ENCODE measurements around the gene CMTM2. TPM values are rescaled to one million over a fixed set of nuclear protein-coding genes. Genes with fewer than 3 reads are reported as not detected.
A peak's percentile ranks its signal among the peaks of the same experiment; 100 is the strongest.
"Not testable (repeated sequence)": the region's sequence is repeated elsewhere in the genome, so short reads cannot be mapped to it uniquely, and the experiment has no call there.

The CMTM2 gene
- total and polyA plus RNA-seq, 4 experiments from 2014 or later: 0.72 to 0.79 TPM; not detected in 2

DNA sequence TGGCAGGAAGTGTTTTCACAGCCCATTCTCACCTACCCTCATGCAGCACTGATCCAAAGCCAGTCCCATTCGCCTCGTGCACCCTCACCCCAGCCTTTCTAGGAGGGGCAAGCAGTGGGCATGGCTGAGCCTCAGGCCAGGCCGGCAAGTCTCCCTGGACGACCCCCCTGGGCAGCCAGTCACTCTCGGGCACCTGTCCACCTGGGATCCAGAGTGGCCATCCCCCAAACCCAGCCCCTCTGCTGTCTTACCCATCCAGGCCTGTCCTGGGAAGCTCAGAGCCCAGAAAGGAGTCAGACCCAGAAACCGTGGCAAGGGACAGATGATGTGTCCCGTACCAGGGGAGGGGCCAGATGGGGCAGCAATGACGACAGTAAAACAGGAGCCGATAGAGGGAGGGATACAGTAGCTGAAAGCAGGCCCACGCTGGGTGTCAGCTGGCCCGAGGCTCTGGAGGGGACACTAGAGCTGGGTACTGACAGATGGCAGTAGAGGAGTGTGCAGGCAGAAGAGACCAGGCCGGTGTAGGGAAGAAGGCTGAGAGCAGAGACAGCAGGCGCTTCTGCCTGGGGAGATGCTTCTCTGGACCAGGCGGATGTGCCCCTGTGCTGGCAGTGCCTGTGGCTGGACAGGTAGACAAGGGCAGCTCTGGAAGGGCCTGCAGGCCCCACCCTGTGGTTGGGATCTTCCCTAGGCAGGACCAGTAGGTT, 31.0 kb downstream of the CMTM2 start:
- H3K27ac Mint-ChIP-seq: peak overlapping the region in 1 of 7 donors; percentile 59
- H3K4me3 Mint-ChIP-seq: no peak overlapping the region
- intact Hi-C loops (cut with micrococcal nuclease): no loop called here
- CTCF ChIA-PET (ENCODE audit: partially characterized antibody): interaction anchor here (0.8 to 4.1 kb wide), 9 partner anchors 36 to 220 kb away, joined by 3 to 51 read pairs (median 7); partner anchors contain the start of gene CKLF
- no peaks in the 10 kb centered on the region for H3K9me3 ChIP-seq (ENCODE audit: control insufficient read depth in 1 of 2, low read length in 2 of 2)
- H3K27ac ChIP-seq (ENCODE audit: low read depth, low read length): no peak overlapping the region
- peaks cover 37% of the 10 kb centered on the region for H3K4me1 ChIP-seq (ENCODE audit: insufficient read depth, low read length)
- DNase-seq: no peak
- peaks cover 13 to 33% of the 10 kb centered on the region in 2 donors for H3K36me3 Mint-ChIP-seq
- H3K27me3 Mint-ChIP-seq: no peaks in the 10 kb centered on the region
- no peaks in the 10 kb centered on the region for H3K27me3 ChIP-seq (ENCODE audit: insufficient read depth, low read length)
- POLR2A ChIA-PET (ENCODE audit: partially characterized antibody): no interaction called here
- peaks cover 48% of the 10 kb centered on the region for H3K36me3 ChIP-seq (ENCODE audit: insufficient read depth, low read length)
- H3K9me3 Mint-ChIP-seq: no peaks in the 10 kb centered on the region
- H3K4me1 Mint-ChIP-seq: peaks cover 9 to 34% (median 22%) of the 10 kb centered on the region in 4 donors
- no peak overlapping the region for H3K4me3 ChIP-seq (ENCODE audit: low read length in 2 of 2)

DNA sequence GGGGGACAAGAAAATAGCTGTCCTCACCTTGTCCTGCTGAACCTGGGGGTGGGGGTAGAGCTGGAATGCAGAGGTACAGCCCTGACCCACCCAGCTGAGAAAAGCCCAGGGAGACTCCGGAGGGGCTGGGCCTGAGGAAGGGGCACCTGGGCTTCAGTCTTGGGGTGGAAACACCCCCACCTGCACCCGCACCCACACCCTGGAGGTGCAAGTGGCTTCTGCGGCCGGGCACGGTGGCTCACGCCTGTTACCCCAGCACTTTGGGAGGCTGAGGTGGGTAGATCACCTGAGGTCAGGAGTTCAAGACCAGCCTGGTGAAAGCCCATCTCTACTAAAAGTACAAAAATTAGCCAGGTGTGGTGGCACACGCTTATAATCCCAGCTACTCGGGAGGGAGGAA, 32.6 kb downstream of the CMTM2 start:
- Mint-ChIP-seq H3K36me3 (peaks cover 13 to 34% of the 10 kb centered on the region in 2 donors), H3K4me1 (peaks cover 3 to 21% (median 12%) of the 10 kb centered on the region in 4 donors)
- H3K9me3 Mint-ChIP-seq; H3K27me3 ChIP-seq (ENCODE audit: insufficient read depth, low read length); DNase-seq; H3K4me3 ChIP-seq (ENCODE audit: low read length in 2 of 2); CTCF ChIA-PET (ENCODE audit: partially characterized antibody); H3K27me3 Mint-ChIP-seq; H3K27ac Mint-ChIP-seq; H3K4me3 Mint-ChIP-seq; H3K27ac ChIP-seq (ENCODE audit: low read depth, low read length); intact Hi-C loops (cut with micrococcal nuclease); POLR2A ChIA-PET (ENCODE audit: partially characterized antibody); H3K9me3 ChIP-seq (ENCODE audit: control insufficient read depth in 1 of 2, low read length in 2 of 2): not testable (repeated sequence)
- Histone ChIP-seq H3K4me1 (ENCODE audit: insufficient read depth, low read length) (peaks cover 24% of the 10 kb centered on the region), H3K36me3 (ENCODE audit: insufficient read depth, low read length) (peaks cover 48% of the 10 kb centered on the region)

DNA sequence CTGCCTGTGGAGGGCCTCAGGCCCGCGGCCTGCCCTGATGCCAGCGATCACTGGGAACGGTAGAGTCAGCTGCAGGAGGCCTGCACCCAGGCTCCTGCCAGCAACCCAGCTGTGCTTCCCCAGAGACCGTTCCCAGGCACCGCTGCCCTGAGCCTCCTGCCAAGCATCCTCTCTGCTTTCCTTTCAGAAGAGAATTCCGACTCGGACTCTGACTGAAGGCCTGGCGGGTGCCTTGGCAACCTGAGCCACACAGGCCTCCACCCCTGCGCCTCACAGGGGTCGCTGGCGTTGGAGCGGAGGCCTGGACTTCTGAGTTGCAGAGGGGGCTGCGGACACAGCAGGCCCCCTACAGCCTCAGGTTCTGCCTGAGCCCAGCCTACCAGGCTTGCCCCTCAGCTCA, 33.2 kb downstream of the CMTM2 start:
- CTCF ChIA-PET (ENCODE audit: partially characterized antibody): interaction anchor here (1.4 kb wide), 1 partner anchor 22 kb away, joined by 3 read pairs; no protein-coding TSS in a partner anchor
- H3K36me3 Mint-ChIP-seq: peaks cover 13 to 34% of the 10 kb centered on the region in 2 donors
- no peak overlapping the region for H3K4me3 ChIP-seq (ENCODE audit: low read length in 2 of 2)
- no peaks in the 10 kb centered on the region for H3K9me3 Mint-ChIP-seq
- H3K27me3 Mint-ChIP-seq: no peaks in the 10 kb centered on the region
- H3K4me1 ChIP-seq (ENCODE audit: insufficient read depth, low read length): peaks cover 18% of the 10 kb centered on the region
- intact Hi-C loops (cut with micrococcal nuclease): no loop called here
- DNase-seq: no peak
- no peak overlapping the region for H3K4me3 Mint-ChIP-seq
- no peaks in the 10 kb centered on the region for H3K9me3 ChIP-seq (ENCODE audit: control insufficient read depth in 1 of 2, low read length in 2 of 2)
- POLR2A ChIA-PET (ENCODE audit: partially characterized antibody): no interaction called here
- H3K4me1 Mint-ChIP-seq: peaks cover 3 to 16% (median 9%) of the 10 kb centered on the region in 4 donors
- H3K36me3 ChIP-seq (ENCODE audit: insufficient read depth, low read length): peaks cover 48% of the 10 kb centered on the region
- H3K27ac ChIP-seq (ENCODE audit: low read depth, low read length): no peak overlapping the region
- H3K27ac Mint-ChIP-seq: peak overlapping the region in 1 of 7 donors; percentile 75
- H3K27me3 ChIP-seq (ENCODE audit: insufficient read depth, low read length): no peaks in the 10 kb centered on the region

DNA sequence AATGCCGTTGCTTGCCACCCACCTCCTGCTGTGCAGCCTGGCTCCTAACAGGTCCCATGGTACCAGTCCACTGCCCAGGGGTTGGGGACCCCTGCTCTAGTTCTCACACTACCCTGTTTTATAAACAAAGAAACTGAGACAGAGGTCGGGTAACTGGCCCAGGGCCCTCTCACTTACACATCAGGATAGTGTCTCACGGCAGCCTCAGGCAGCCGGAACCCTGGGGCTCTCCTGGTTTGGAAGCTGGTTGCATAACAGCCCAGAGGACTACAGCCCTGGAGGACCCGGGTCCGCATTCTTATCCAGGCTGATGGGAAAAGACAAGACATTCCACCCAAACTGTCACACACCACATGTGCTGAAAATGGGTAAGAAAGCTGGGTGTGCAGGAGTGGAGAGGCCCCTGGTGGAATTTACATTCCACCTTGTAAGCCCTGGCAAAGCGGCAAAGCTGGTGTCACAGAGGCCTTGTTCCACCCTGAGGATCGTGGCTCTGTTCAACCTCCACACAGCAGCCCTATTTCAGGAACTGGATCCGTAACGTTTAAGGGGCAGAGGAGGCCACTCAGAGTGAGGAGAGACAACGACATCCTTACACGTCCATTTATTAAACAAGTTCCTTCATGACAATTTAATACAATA, 35.0 kb downstream of the CMTM2 start:
- no peak overlapping the region for H3K27ac Mint-ChIP-seq
- POLR2A ChIA-PET (ENCODE audit: partially characterized antibody): no interaction called here
- DNase-seq: no peak
- Histone ChIP-seq H3K9me3 (ENCODE audit: control insufficient read depth in 1 of 2, low read length in 2 of 2) (no peaks in the 10 kb centered on the region), H3K36me3 (ENCODE audit: insufficient read depth, low read length) (peaks cover 42% of the 10 kb centered on the region), H3K4me1 (ENCODE audit: insufficient read depth, low read length) (no peaks in the 10 kb centered on the region), H3K27me3 (ENCODE audit: insufficient read depth, low read length) (no peaks in the 10 kb centered on the region), H3K4me3 (ENCODE audit: low read length in 2 of 2) (no peak overlapping the region), H3K27ac (ENCODE audit: low read depth, low read length) (no peak overlapping the region)
- H3K4me3 Mint-ChIP-seq: no peak overlapping the region
- H3K27me3 Mint-ChIP-seq: no peaks in the 10 kb centered on the region
- H3K36me3 Mint-ChIP-seq: peaks cover 13 to 29% of the 10 kb centered on the region in 2 donors
- CTCF ChIA-PET (ENCODE audit: partially characterized antibody): interaction anchor here (1.3 kb wide), 1 partner anchor 37 kb away, joined by 4 read pairs; no protein-coding TSS in a partner anchor
- H3K9me3 Mint-ChIP-seq: no peaks in the 10 kb centered on the region
- intact Hi-C loops (cut with micrococcal nuclease): no loop called here
- no peaks in the 10 kb centered on the region for H3K4me1 Mint-ChIP-seq

DNA sequence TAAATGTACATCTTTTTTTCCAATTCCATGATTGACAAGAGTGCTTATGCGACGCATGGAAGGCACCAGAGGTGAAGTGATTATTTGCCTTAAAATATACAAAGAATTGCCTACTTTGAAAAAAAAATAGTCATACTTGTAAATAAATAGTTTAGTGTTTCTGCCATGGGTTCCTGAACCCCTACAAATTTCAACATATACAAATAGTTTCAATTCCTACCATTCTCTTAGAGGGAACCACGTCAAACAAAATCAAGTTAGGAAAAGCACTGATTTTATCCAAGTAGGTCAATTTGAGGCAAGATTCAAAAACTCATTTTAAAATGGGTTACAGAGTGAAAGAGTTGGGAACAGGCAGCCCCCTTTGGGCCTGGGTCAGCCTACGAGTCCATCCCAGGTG, 36.9 kb downstream of the CMTM2 start:
- Histone ChIP-seq H3K27me3 (ENCODE audit: insufficient read depth, low read length) (no peaks in the 10 kb centered on the region), H3K9me3 (ENCODE audit: control insufficient read depth in 1 of 2, low read length in 2 of 2) (no peaks in the 10 kb centered on the region), H3K36me3 (ENCODE audit: insufficient read depth, low read length) (peaks cover 23% of the 10 kb centered on the region), H3K4me1 (ENCODE audit: insufficient read depth, low read length) (no peaks in the 10 kb centered on the region), H3K4me3 (ENCODE audit: low read length in 2 of 2) (no peak overlapping the region), H3K27ac (ENCODE audit: low read depth, low read length) (no peak overlapping the region)
- Mint-ChIP-seq H3K27ac (no peak overlapping the region), H3K9me3 (no peaks in the 10 kb centered on the region), H3K36me3 (peaks cover 5 to 21% of the 10 kb centered on the region in 2 donors), H3K4me3 (no peak overlapping the region), H3K4me1 (no peaks in the 10 kb centered on the region), H3K27me3 (no peaks in the 10 kb centered on the region)
- POLR2A ChIA-PET (ENCODE audit: partially characterized antibody): no interaction called here
- DNase-seq: no peak
- intact Hi-C loops (cut with micrococcal nuclease): no loop called here
- CTCF ChIA-PET (ENCODE audit: partially characterized antibody): no interaction called here

DNA sequence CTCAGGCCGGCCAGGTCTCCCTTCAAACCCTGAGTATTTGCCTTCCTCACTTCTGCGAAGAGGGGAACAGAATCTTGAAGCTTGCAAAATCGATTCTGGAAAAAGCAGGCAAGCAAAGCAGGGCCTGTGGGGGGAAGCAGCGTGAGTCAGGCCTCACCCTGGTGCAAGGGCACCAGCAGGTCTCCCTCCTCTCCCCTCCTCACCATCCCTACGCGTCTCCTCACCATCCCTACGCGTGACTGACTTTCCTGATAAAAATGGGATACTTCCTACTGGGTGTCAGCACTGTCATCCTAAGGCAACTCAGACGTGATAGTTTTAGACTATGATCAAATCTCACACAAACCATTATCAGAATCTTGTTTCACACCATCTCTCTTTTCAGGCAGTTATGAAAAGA, 37.3 kb downstream of the CMTM2 start:
- Mint-ChIP-seq H3K27me3 (no peaks in the 10 kb centered on the region), H3K9me3 (no peaks in the 10 kb centered on the region), H3K4me1 (no peaks in the 10 kb centered on the region), H3K4me3 (no peak overlapping the region), H3K27ac (no peak overlapping the region), H3K36me3 (peaks cover 1 to 17% of the 10 kb centered on the region in 2 donors)
- Histone ChIP-seq H3K4me1 (ENCODE audit: insufficient read depth, low read length) (no peaks in the 10 kb centered on the region), H3K27me3 (ENCODE audit: insufficient read depth, low read length) (no peaks in the 10 kb centered on the region), H3K4me3 (ENCODE audit: low read length in 2 of 2) (no peak overlapping the region), H3K9me3 (ENCODE audit: control insufficient read depth in 1 of 2, low read length in 2 of 2) (no peaks in the 10 kb centered on the region), H3K36me3 (ENCODE audit: insufficient read depth, low read length) (peaks cover 19% of the 10 kb centered on the region), H3K27ac (ENCODE audit: low read depth, low read length) (no peak overlapping the region)
- no peak for DNase-seq
- POLR2A ChIA-PET (ENCODE audit: partially characterized antibody): interaction anchor here (0.6 to 0.7 kb wide), 2 partner anchors 13 to 254 kb away, joined by 3 read pairs; no protein-coding TSS in a partner anchor
- CTCF ChIA-PET (ENCODE audit: partially characterized antibody): interaction anchor here (2.7 kb wide), 1 partner anchor 8 kb away, joined by 16 read pairs; no protein-coding TSS in a partner anchor
- intact Hi-C loops (cut with micrococcal nuclease): no loop called here

DNA sequence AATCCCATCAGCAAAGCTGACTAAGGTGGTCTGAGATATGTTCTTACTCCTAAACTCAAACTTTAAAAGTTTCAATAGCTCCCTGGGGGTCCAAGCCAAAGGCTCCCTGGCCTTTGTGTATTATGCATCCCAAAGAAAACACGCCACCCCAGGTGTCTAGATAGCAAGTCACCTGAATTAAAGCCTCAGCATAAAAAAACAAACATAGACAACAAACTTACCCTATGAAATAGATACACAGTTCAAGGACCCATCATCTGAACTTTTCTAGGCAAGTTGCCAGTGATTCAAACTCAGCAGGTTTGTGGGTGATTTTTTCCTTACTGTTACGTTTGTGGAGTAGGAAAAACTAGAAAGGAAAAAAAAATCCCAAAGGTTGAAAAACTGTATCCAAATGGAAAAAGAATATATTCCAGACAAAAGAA, 37.8 kb downstream of the CMTM2 start:
- intact Hi-C loops (cut with micrococcal nuclease): no loop called here
- POLR2A ChIA-PET (ENCODE audit: partially characterized antibody): interaction anchor here (0.6 to 0.7 kb wide), 2 partner anchors 13 to 254 kb away, joined by 3 read pairs; no protein-coding TSS in a partner anchor
- H3K27me3 Mint-ChIP-seq: no peaks in the 10 kb centered on the region

More for the DNA sequence above, 37.8 kb downstream of the CMTM2 start:
- Histone ChIP-seq H3K27ac (ENCODE audit: low read depth, low read length) (no peak overlapping the region), H3K27me3 (ENCODE audit: insufficient read depth, low read length) (no peaks in the 10 kb centered on the region), H3K4me1 (ENCODE audit: insufficient read depth, low read length) (no peaks in the 10 kb centered on the region), H3K36me3 (ENCODE audit: insufficient read depth, low read length) (peaks cover 15% of the 10 kb centered on the region), H3K9me3 (ENCODE audit: control insufficient read depth in 1 of 2, low read length in 2 of 2) (no peaks in the 10 kb centered on the region), H3K4me3 (ENCODE audit: low read length in 2 of 2) (no peak overlapping the region)
- Mint-ChIP-seq H3K4me1 (no peaks in the 10 kb centered on the region), H3K9me3 (no peaks in the 10 kb centered on the region), H3K36me3 (peaks cover 0 to 15% of the 10 kb centered on the region in 2 donors), H3K27ac (peak overlapping the region in 2 of 7 donors; percentile 15 to 25), H3K4me3 (no peak overlapping the region)
- CTCF ChIA-PET (ENCODE audit: partially characterized antibody): interaction anchor here (2.7 kb wide), 1 partner anchor 9 kb away, joined by 16 read pairs; no protein-coding TSS in a partner anchor
- DNase-seq: no peak
